ACHN (cell line): Measurements from ENCODE around the gene VAV1.
"Not testable (repeated sequence)": the region's sequence is repeated elsewhere in the genome, so short reads cannot be mapped to it uniquely, and the experiment has no call there.

Experiments
- DNase-seq: peaks from one replicate; pipeline ENCODE4 v3.0.0-alpha.2; 2015
- in situ Hi-C: cut with HindIII; loops from 2 replicates; pipeline ENCODE4 v1.10.0; 2017; ENCODE audit warnings: low sequenced_read_pairs, low pct_ligation_motif_present, low pct_unique_long_range_greater_than_20kb

VAV1 gene

DNA sequence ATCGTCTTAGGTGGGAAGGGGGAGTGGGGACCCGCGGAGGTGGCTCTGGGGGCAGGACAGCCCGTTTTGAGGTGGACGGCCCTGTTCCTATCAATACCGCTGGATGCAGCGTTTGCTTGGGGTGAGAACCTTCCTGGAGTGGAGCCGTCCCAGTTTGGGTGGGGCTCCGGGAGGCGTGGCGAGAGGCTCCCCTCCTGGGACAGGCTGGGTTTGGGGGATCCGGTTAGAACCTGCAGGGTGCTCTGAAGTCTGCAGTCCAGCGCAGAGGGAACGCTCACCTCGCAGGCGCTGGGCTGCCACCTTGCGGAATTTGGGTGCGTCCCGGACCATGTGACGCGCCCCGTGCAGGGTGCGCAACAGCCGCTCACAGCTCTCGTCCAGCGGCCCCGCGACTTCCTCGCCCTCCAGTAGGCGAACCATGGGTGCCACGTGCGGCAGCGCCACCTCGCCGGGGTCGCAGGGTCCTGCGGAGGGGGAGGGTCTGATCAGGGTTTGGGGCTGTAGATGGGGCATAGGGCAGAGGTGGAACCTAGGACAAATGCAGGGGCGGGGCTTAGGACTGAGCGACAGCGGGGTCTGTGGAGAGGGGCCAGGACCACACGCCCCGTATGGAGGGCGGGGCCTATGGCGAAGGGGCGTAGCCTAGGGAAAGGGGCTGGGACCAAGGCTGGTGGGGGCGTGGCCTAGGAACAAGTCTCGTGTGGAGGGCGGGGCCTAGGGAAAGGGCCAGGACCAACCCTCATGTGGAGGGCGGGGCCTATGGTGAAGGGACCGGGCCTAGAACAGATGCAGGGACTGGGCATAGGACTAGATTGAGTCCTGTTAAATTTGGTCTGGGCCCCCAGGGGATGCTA lies 19.1 kb upstream of the VAV1 start:
- in situ Hi-C loops = no loop called here
- DNase-seq = peak; percentile 82

DNA sequence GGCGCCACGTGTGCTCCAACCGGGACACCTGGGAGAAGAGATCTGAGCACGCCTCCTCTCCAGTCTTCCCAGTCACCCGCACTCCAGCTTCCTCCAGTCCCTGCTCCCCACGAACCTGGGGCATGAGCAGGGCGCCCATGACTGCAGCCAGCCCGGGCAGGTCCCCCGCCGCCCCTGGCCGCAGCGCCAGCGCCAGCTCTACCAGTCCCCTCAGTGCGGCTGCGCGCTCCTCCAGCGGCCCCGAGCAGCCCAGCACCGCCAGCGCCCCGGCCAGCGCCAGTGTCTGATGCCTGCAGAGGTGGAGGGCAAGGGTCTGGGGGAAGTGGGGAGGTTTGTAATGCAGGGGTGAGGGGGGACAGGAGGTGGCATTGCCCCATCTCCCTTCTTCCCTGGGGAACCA lies 18.4 kb upstream of the VAV1 start:
- in situ Hi-C loops = no loop called here
- DNase-seq = no peak

DNA sequence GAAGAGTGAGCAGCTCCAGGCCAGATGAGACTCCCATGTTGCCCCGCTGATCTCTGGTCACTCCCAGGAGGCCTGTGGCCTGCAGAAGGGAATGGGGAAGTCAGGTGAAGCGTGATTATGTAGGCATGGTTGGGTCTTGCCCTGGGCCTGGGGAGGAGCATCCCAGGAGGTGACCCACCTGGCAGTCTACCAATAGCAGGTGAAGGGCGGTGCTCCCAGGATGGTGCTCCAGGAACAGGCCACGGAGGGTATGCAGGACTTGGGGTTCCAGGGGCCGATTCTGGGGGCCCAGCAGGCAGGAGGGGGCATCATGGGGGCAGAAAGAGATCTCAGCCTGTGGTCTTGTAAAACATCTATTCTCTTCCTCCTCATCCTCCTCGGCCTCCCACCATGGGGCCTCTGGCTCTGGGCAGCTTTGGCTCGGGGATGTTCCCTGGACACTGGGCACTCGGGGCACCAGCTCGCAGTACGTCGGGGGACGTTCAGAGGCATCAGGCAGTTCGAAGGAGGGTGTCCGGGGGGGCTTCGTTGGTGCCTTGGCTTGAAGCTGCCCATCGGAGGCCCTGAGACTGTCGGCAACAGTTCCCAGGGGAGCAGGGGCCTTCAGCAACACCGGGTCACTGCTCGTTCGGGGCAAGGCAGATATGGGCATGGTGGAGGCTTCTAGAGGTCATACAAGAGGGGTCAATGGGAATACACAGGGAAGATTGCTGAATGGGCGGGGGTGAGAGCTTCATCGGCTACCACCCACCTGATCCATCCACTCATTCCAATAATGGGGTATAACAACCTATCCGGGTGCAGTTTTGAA lies 17.6 kb upstream of the VAV1 start:
- no peak for DNase-seq
- in situ Hi-C loops = no loop called here

DNA sequence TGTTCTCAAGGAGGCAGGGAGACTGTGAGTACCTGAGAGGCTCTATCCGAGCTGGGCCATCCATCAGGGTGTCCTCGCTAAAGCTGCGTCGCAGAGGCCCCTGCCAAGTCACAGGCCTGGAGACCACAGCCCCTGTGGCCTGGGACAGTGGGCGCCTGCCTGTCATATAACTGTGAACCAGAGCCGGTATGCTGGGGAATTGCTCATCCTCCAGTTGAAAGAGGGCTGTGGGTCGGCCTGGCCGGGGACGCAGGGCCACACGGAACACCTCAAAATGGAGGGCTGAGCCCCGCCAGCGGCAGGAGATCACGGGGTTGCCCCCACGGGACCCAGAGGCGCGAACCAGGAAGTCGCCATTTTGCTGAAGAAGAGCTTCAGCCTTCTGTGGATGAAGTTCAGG lies 11.9 kb upstream of the VAV1 start:
- in situ Hi-C loops = no loop called here
- DNase-seq = no peak

DNA sequence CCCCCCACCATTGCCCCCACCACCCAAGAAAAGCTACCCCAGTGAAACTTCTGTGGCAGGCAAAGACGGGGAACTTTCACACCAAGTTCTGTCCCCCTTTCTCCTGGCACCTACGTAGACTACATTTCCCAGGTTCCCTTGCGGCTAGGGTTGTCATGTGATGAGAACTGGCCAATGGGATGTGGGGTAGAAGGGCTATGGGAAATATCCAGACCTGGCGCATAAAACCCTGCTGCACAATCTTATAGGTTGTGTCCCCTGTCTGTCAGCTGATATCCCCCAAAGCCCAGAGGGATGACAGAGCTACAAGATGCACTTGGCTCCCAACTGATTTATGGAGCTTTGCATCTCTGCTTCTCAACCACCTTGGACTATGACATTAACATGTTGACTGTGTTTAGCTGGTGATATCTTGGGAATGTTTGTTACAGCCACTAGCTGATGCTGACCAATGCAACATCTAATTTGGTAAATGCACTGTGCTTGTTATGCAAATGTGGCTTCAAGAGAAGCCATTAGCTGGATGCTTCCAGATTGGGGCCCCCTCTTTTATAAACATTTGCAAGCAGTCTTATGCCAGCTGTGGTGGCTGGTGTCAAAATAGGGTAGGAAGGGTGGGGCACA lies 11.3 kb upstream of the VAV1 start:
- no peak for DNase-seq
- in situ Hi-C loops = no loop called here

DNA sequence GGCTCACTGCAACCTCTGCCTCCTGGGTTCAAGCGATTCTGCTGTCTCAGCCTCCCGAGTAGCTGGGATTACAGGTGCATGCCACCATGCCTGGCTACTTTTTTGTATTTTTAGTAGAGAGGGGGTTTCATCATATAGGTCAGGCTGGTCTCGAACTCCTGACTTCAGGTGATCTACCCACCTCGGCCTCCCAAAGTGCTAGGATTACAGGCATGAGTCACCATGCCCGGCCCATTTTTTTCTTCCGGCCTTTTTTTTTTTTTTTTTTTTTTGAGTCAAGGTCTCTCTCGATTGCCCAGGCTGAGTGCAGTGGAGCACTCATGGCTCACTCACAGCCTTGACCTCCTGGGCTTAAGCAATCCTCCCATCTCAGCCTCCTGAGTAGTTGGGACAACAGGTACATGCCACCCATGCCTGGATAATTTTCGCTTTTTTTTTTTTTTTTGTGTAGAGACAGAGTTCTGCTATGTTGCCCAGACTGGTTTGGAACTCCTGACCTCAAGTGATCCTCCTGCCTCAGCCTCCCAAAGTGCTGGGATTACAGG lies 10.2 kb upstream of the VAV1 start:
- DNase-seq, in situ Hi-C loops: not testable (repeated sequence)

DNA sequence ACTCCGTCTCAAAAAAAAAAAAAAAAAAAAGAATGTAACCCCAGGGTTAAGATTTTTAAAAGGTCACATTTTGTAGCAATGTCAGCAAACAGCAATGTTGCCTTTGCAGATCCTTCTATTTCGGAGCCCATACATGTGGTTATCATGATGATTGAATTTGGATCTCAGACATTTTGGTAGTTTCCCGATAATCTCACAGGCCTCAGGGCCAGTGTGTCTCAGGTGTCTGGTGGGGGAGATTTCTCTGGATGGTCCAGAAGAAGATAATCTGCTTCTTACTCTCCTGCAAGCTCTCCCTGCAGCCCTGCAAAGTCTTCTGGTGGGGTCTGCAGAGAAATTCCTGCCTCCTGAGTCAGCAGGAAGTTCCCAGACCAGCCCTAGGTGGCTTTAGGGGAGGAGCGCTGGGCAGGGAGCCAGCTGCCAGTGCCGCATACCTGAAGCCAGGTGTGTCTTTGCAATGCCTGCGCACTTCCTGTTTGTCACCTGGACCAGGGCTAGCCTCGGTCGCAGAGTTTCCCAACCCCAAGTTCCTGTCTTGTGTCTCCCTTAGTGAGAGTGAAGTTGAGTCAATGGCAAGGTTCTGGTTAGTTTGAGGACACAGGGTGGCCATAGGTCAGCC lies 6.7 kb upstream of the VAV1 start:
- DNase-seq = peak; percentile 43

DNA sequence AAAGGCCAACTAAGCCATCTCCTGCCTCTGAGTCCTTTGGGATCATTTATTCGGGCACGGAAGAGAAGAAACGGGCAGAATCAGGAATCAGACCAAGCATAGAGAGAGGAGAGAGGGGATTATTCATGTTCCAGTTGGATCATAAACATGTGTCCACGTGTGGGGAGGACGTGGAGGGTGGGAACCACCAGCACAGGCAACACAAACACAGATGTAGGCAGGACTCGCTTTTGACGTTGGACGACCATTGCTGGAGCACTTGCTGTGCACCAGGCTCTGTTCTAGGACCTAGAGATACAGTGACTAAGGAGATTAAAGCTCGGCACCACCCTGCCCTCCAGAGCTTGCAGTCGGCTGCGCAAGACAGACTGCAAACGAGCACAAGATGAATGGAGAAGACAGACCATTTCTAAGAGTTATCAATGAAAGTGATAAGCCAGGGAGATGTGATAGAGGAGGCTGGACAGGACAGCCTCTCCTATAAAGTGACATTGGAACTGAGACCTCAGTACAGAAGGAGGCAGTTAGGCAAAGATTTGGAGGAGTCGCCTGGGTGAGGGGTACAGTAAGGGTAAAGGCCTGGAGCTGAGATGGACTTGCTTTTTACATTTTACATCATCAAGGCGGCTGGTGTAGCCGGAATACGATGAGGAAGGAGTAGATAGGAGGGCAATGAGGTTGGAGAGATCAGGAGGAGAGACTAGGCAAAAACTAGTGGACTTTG lies 6.0 kb upstream of the VAV1 start:
- in situ Hi-C loops = no loop called here

More for the DNA sequence above, 6.7 kb upstream of the VAV1 start:
- in situ Hi-C loops = no loop called here

DNA sequence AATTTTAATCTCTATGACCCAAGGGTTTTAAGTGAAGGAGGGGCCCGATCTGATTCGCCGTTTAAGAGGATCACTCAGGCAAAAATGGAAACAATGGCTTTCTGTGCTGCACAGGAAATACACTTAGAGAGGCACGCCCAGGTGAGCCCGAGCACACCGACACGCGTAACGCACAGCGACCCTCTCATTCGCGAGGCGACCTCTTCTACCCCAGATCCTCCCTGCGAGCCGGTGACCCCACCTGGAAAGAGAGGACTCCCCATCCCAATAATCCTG lies 5.5 kb upstream of the VAV1 start:
- in situ Hi-C loops = no loop called here
- no peak for DNase-seq

More for the DNA sequence above, 6.0 kb upstream of the VAV1 start:
- peak; percentile 24 for DNase-seq

DNA sequence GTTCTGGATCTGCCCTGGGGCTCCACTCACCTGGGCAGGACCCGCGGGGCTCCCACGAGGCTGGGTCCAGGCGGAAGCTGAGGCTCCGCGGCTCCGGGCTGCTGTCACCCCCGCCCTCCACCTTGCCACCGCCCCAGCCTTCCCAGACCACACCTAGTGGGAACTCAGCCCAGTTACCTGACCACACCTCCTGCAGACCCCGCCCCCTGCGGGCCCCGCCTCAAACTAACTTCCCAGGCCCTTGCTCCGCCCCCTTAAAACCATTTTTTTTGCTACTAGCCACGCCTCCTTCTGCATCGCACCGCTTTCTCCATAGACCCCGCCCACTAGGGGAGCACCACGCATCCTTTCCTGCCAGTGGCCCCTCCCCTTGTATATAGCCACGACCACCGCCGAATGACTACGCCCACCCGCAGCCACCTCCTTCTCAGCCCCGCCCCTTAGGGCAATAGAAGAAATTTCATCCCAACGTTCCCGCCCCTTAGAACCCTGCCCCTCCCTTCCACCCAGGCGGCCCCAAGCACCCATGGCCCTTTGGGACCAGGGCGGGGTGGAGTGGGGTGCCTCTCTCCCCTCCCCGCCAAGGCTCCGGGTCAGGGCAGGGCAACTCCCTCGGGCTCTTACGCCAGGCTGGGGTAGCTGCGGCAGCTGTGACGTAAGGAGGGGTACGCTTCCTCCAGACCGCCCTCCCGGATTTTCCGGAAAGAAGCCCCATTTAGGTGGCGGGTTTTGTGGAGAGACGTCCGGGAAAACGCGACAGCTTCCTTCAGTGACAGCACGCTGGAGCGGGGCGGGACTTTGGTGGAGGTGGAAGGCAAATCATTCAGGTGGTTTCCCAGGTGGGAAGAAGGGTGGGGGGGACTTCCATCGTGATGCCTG lies 4.9 kb upstream of the VAV1 start, which contains the start of gene SH2D3A:
TSS of gene SH2D3A (minus strand) at position 79 of the 879 bp plus-strand sequence. CDS start 3,687 bp downstream, outside the sequence.
- in situ Hi-C loops = no loop called here
- DNase-seq = peak; percentile 74

DNA sequence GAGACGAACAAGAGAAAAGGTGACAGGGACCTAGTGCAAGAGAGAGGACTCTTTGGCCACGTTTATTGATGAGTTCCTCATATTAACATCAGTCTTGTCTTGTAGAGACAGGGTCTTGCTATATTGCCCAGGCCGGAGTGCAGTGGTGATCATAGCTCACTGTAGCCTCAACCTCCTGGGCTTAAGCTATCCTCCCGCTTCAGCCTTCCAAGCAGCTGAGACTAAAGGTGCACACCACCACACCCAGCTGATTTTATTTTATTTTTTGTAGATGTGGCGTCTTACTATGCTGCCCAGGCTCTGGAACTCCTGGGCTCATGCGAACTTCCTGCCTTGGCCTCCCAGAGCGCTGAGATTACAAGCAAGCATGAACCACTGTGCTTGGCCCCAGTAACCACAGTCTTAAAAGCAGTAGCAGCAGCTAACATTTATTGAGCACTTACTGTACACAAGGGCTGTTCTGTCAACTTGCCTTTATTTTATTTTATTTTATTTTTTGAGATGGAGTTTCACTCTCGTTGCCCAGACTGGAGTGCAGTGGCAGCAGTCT lies 4.2 kb upstream of the VAV1 start:
- in situ Hi-C loops = no loop called here

DNA sequence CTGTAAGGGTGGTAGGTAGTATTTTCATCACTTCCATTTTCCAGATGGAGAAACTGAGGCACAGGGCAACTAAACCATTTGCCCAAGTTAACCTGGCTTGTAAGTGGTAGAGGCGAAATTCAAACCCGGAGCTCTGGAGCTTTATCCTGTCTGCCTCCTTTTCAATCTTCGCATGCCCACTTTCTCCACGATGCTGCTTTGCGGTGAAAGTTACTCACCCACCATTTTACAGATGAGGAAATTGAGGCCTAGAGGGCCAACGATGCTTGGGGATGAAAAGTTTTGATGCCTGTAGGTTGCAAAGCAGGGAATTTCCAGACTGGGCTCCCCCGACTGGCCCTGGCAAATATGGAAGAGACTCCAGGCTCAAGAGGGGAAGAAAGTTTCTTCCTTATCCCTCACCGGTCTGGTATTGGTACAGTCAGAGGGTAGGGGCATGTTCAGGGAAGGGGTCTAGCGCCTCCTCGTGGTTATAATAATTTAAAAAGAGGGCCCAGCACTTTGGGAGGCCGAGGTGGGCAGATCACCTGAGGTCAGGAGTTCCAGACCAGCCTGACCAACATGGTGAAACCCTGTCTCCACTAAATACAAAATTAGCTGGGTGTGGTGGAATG lies 3.4 kb upstream of the VAV1 start:
- in situ Hi-C loops = no loop called here
- DNase-seq = peak; percentile 25

More for the DNA sequence above, 4.2 kb upstream of the VAV1 start:
- no peak for DNase-seq

DNA sequence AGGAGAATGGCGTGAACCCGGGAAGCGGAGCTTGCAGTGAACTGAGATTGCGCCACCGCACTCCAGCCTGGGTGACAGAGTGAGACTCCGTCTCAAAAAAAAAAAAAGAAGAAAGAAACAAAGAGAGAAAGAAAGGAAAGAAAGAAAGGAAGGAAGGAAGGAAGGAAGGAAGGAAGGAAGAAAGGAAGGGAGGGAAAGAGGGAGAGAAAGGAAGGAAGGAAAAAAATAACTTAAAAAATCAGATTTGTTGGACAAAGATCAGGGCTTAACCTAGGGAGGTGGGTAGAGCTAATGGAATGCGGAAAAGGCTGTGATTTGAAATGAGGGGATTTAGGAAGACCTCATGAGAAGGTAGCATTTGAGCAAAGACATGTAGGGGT lies 870 bp upstream of the VAV1 start:
- DNase-seq, in situ Hi-C loops: not testable (repeated sequence)

DNA sequence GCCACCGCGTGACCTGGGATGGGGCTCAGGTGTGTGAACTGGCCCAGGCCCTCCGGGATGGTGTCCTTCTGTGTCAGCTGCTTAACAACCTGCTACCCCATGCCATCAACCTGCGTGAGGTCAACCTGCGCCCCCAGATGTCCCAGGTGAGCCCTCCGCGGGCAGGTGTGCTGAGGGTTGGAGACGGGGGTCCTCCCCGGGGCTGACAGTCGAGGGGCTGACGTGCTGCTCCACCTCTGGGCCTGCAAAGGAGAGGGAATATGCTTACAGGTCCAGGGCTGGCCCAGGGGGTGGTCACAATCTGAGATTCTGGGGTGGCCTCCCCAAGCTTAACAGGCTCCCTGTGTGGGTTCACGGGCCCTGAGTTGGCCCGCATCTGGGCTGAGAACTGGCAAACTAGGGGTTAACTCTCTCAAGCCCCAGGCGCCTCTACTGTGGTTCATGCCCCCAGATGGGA lies 386 bp downstream of the VAV1 start:
- in situ Hi-C loops = no loop called here
- no peak for DNase-seq

DNA sequence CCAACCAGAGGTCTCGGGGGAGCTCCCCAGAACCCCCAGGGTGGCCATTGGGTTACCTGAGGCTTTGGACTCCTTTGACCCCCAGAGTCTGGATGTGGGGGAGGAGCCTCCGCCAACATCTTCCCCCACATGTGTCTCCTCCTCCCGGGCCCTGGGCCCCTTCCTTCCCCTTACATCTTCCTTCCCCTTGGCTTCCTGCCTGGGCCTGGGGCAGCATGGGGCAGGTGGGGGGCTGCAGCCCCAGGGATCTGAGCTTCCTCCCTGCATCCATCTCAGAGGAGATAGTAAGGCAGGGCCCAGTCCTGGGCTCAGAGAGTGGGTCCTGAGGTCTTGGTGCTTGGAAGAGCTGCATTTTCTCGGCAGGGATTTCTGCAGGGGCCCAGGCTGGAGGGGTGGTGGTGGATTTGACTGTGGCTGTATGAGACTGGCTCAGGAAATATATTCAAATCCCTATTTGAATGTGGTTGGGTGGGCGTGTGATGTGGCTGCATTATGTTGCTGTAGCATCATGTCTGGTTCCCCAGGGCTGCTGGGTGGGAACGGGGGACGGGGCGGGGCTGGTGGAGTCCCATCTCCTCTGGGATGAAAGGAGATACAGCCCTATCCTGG lies 919 bp downstream of the VAV1 start:
- in situ Hi-C loops = no loop called here
- DNase-seq = no peak
